ENCODE measurements around the gene FAM181A. TPM values are rescaled to one million over a fixed set of nuclear protein-coding genes. Genes with fewer than 3 reads are reported as not detected.

The FAM181A gene
- total and polyA plus RNA-seq, 2 of the 4 experiments (the other 2 are of a cell fraction): not detected

- Histone ChIP-seq H3K9ac (ENCODE audit: low read depth, low read length) (no peak overlapping the region), H3K23ac (ENCODE audit: low read depth, low read length) (no peak overlapping the region), H3K36me3 (ENCODE audit: control insufficient read depth, insufficient read depth, low read length) (no peaks in the 10 kb centered on the region), H3K9me3 (ENCODE audit: control insufficient read depth, insufficient read depth, low read length) (no peaks in the 10 kb centered on the region), H3K4me1 (ENCODE audit: control insufficient read depth, insufficient read depth, low read length) (no peaks in the 10 kb centered on the region), H2AK9ac (replicated peaks; ENCODE audit: low read depth, low read length, poor library complexity) (no peak overlapping the region), H4K5ac (ENCODE audit: low read depth, low read length) (no peak overlapping the region), H2BK120ac (ENCODE audit: low read depth, low read length) (no peak overlapping the region), H3K4me2 (ENCODE audit: low read depth, low read length) (no peak overlapping the region), H2AK5ac (ENCODE audit: low read depth, low read length) (no peak overlapping the region), H4K91ac (ENCODE audit: insufficient read depth, low read depth, low read length) (no peak overlapping the region), H2BK5ac (ENCODE audit: low read depth, low read length, poor library complexity, severe bottlenecking) (no peak overlapping the region), H2BK20ac (ENCODE audit: low read depth, low read length) (no peak overlapping the region), H2BK15ac (ENCODE audit: low read depth, low read length) (no peak overlapping the region), H3K56ac (ENCODE audit: extremely low read depth, insufficient read depth, low read length) (no peak overlapping the region), H3K79me1 (ENCODE audit: low read depth in 1 of 2, low read length in 2 of 2) (no peaks in the 10 kb centered on the region), H3K27me3 (ENCODE audit: control insufficient read depth, insufficient read depth, low read length) (peaks cover 24% of the 10 kb centered on the region), H3K27ac (ENCODE audit: insufficient read depth, low read length) (no peak overlapping the region), H3K14ac (replicated peaks; ENCODE audit: low read depth, low read length) (no peak overlapping the region), H3K4ac (ENCODE audit: low read depth, low read length) (no peak overlapping the region), H3K4me3 (ENCODE audit: insufficient read depth, low read depth, low read length) (no peak overlapping the region), H4K20me1 (ENCODE audit: insufficient read depth, low read length) (no peaks in the 10 kb centered on the region), H3K18ac (ENCODE audit: low read depth, low read length) (no peak overlapping the region), H4K8ac (ENCODE audit: low read depth in 2 of 2, low read length in 2 of 2) (no peak overlapping the region), H3K9me1 (ENCODE audit: insufficient read depth, low read length) (no peaks in the 10 kb centered on the region), H2AFZ (replicated peaks; ENCODE audit: low read length, poor library complexity) (no peak overlapping the region)
- dilution Hi-C loops (cut with HindIII; ENCODE audit: low sequenced_read_pairs, unreplicated experiment): no loop called here
- POLR2A ChIA-PET (ENCODE audit: unreplicated experiment): no interaction called here
- intact Hi-C loops (cut with micrococcal nuclease): no loop called here
- no peak for ATAC-seq (ENCODE audit: low read depth)
- BruUV-seq (replicated peaks): no TSS peak
- TF ChIP-seq RAD21 (IDR thresholded peaks at IDR 0.05; ENCODE audit: low read length) (no peak), CHD1 (IDR thresholded peaks at IDR 0.05; ENCODE audit: low read depth, low read length) (no peak), ELK1 (IDR thresholded peaks at IDR 0.05; ENCODE audit: borderline replicate concordance, low read depth, low read length) (no peak), CTCF (conservative IDR thresholded peaks at IDR 0.05; ENCODE audit: low read depth, low read length) (no peak), SMC3 (IDR thresholded peaks at IDR 0.05; ENCODE audit: low read depth, low read length) (no peak), NFE2L2 (IDR thresholded peaks at IDR 0.05; ENCODE audit: low read depth, low read length) (no peak), MXI1 (IDR thresholded peaks at IDR 0.05; ENCODE audit: borderline replicate concordance, low read depth, low read length) (no peak), USF2 (IDR thresholded peaks at IDR 0.05; ENCODE audit: low read depth, low read length) (no peak), RCOR1 (IDR thresholded peaks at IDR 0.05; ENCODE audit: insufficient replicate concordance, low read length) (no peak), RFX5 (IDR thresholded peaks at IDR 0.05; ENCODE audit: low read depth, low read length) (no peak), POLR2A (IDR thresholded peaks at IDR 0.05; ENCODE audit: low read depth, low read length) (no peak), FOS (IDR thresholded peaks at IDR 0.05; ENCODE audit: low read depth, low read length) (no peak), CEBPB (IDR thresholded peaks at IDR 0.05; ENCODE audit: low read depth, low read length) (no peak), MAZ (IDR thresholded peaks at IDR 0.05; ENCODE audit: borderline replicate concordance, low read depth, low read length) (no peak)
- no peak for DNase-seq
- WGBS, 2 experiments (ENCODE audit: extremely low coverage in 2 of 2, insufficient read length in 1 of 2): 100% methylated on average over 1 of the region's 8 CpGs; no CpG with 5 or more reads in 1 of the 2 experiments
- CTCF ChIA-PET: no interaction called here
- in situ Hi-C loops (cut with MboI; ENCODE audit: low sequenced_read_pairs): no loop called here
These were observed 3.3 kb downstream of the FAM181A start for GRCh38 chr14:93930296-93930988.
